NCI-H1092 treated with DMSO at 0.1 percent for 48 hours (cell line): Measurements from ENCODE around the gene PDK2.

Experiments
- DNase-seq: peaks from one replicate; lab custom pipeline; 2025; lab: John Stamatoyannopoulos, UW

The PDK2 gene

GRCh38 chr17:50135316-50136095 lies 40.4 kb downstream of the PDK2 start:
- no peak for DNase-seq

- DNase-seq: no peak
These were observed 41.0 kb downstream of the PDK2 start for GRCh38 chr17:50136096-50136687.

DNA sequence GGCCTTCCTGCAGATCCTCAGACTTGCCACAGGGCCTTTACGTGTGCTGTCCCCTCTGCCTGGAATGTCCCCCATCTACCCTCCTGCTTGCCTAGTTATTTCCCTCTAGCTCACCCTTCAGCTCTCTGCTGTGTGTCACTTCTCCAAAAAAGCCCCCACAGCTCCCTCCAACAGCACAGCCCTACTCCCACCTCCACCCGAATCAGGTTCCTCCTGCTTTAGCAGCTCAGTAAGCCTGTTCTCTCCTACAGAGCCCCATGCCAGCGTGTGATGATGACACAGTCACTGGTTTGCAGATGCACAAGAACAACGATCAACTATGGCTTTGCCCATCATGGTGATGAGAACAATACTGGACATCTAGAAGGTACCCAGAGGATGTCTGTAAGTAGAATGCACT lies 41.9 kb downstream of the PDK2 start:
- no peak for DNase-seq

GRCh38 chr17:50139185-50139783 lies 44.1 kb downstream of the PDK2 start:
- DNase-seq: no peak

GRCh38 chr17:50139950-50140885 lies 45.1 kb downstream of the PDK2 start:
- DNase-seq: peak; percentile 53

DNA sequence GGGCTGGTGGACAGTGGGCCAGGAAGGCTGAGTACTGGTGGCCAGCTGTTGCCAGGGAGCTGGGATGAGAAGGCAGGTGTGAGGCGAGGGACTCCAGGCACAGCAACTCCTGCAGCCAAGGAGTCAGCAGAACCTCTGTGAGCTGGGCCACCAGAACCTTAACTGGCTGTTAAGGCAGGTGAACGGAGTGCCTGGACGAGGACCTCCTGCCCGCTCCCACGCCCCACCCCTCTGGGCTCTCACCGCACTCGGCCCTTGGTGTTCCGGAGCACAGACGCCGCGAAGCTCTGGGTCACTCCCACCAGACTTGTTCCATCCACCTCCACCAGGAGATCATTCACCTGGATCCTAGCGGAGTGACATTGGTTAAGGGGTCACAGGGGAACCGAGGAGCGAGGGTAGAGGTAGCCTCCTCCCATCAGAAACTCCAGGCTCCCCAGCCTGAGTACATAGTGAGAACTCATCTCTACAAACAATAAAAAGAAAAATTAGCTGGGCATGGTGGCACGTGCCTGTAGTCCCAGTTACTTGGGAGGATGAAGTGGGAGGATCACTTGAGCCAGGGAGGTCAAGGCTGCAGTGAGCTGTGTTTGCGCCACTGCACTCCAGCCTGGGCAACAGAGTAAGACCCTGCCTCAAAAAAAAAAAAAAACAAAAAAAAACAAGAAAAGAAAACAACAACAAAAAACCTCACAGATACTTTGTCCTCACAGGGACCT lies 46.0 kb downstream of the PDK2 start:
- no peak for DNase-seq

GRCh38 chr17:50141745-50142110 lies 46.6 kb downstream of the PDK2 start:
- DNase-seq: no peak

DNA sequence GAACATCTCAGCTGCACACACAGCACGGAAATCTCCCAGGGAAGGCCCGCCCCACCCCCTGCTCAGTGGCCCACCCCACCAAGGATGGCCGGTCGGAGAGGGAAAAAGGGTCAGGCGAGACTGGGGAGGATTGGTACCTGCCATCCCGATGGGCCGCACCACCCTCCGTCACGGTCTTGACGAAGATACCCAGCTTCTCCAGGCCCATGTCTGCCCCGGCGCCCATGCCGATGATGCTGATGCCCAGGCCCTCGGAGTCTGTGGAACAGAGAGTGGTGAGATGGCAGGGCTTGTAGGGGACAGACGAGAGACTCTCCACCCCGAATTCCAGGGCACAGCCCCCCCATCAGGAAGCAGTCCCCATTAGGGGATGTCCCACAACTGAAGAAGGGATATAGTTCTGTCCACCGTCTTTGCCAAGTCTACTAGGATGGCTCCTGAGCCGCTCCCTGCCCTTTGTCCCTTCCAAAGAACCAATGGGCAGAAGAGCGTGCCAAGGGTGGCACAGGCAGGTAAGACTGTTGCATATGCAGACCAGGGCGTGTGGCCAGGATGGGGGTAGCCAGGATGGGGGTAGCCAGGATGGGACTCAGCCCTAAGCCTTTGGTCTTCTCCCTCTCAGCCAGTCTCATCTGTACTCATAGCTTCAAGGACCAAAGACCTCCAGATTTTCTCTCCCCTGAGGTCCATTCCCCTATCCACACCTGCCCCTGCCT lies 48.5 kb downstream of the PDK2 start:
- DNase-seq: no peak

- DNase-seq: no peak
These were observed 49.2 kb downstream of the PDK2 start for GRCh38 chr17:50144355-50144754.

GRCh38 chr17:50144845-50145531 lies 49.8 kb downstream of the PDK2 start:
- DNase-seq: no peak

DNA sequence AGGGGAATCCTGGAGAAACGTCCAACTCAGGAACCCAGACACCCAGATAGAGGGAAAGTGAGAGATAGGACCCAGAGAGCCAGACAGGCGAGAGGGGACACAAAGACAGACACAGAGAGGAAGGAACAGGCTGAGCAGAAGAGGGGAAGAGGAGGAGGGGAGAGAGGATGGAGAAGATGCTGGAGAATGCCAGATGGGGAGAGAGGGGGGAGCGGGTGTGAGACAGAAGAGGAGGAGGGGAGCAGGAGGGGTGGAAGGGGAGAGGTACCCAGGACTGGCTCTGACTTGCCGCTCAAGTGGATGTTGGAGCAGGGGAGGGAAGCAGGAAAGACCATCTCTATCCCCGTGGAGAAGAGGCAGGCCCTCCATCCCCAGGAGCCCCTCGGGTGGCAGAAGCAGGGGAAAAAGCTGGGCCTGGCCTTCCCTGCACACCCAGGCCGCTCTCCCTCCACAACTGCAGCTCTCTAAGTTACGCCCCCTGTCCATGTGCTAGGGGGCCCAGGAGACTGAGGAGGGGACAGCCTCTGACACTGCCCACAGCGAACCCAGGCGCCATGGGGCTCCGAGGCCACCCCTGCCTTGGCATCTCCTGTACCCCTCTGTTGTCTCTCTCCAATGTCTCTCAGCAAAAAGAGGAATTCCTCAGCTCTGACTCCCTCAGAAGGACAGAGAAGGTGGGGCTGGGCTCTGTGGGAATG lies 50.5 kb downstream of the PDK2 start:
- no peak for DNase-seq

DNA sequence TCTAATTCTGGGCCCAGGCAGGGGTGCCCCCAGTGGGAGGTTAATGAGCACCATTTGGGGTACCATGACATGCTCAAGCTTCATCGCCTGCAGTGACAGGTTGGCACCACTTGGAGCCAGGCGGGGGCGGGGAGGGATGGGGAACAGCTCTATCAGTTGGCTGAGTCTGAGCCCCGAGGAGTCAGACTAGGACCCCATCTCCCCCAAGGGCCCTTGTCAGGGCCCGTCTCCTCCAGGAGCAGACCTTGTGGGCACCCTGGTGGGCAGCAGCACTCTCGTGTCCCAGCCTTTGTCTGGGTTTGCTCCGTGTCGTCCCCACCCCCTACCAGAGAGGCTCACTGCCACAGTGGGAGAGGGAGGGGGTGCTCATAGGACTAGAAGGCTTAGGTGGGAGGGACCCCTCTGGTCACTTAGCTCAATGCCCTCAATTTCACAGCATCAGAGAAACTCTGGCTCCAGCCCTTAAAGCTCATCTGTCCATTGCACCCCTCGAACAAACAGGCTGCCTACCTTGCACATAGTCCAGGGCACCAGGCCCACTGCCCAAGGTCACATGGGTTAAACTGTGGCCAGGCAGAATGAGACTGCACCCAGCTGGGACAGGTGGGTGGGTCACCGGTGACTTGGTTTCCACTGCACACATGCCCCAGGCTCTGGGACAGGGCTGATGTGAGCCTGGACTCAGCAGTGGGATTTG lies 51.2 kb downstream of the PDK2 start:
- DNase-seq: no peak

GRCh38 chr17:50146927-50147665 lies 51.9 kb downstream of the PDK2 start:
- DNase-seq: no peak

- no peak for DNase-seq
These were observed 52.7 kb downstream of the PDK2 start for GRCh38 chr17:50147841-50148225.

GRCh38 chr17:50148226-50149090 lies 53.3 kb downstream of the PDK2 start:
- DNase-seq: no peak

- no peak for DNase-seq
These were observed 53.9 kb downstream of the PDK2 start for GRCh38 chr17:50149091-50149416.
